Endothelial cell (in vitro differentiated cells): ENCODE results near the gene WDR4. TPM values are rescaled to one million over a fixed set of nuclear protein-coding genes. Genes with fewer than 3 reads are reported as not detected.
A peak's percentile ranks its signal among the peaks of the same experiment; 100 is the strongest.
"Not testable (repeated sequence)": the region's sequence is repeated elsewhere in the genome, so short reads cannot be mapped to it uniquely, and the experiment has no call there.

Experiments
- DNase-seq: peaks from one replicate; pipeline ENCODE4 v3.0.0; 2021; ENCODE audit warnings: low spot score
- H3K27ac Mint-ChIP-seq: one replicate; pipeline ENCODE4 v1.8.0; 2021; ENCODE audit warnings: mixed read lengths, inconsistent platforms; ENCODE audit not compliant: unreplicated experiment
- H3K27me3 Mint-ChIP-seq: one replicate; pipeline ENCODE4 v1.8.0; 2021; ENCODE audit warnings: mild to moderate bottlenecking, moderate library complexity, mixed read lengths, inconsistent platforms; ENCODE audit not compliant: unreplicated experiment
- H3K36me3 Mint-ChIP-seq: one replicate; pipeline ENCODE4 v1.8.0; 2021; ENCODE audit warnings: mild to moderate bottlenecking, low read depth, mixed read lengths, inconsistent platforms; ENCODE audit not compliant: unreplicated experiment
- H3K4me1 Mint-ChIP-seq: one replicate; pipeline ENCODE4 v1.8.0; 2021; ENCODE audit warnings: mild to moderate bottlenecking, mixed read lengths, inconsistent platforms; ENCODE audit not compliant: unreplicated experiment
- H3K4me3 Mint-ChIP-seq: one replicate; pipeline ENCODE4 v1.8.0; 2021; ENCODE audit warnings: mild to moderate bottlenecking, mixed read lengths, inconsistent platforms; ENCODE audit not compliant: unreplicated experiment
- H3K9me3 Mint-ChIP-seq: one replicate; pipeline ENCODE4 v1.8.0; 2021; ENCODE audit warnings: mixed read lengths, inconsistent platforms; ENCODE audit not compliant: unreplicated experiment
- total RNA-seq: library from RNA; stranded (reverse); fragmentation: NEBNext Ultra II Directional; extraction: Animal tissue kit (Norgen Biotek cat#: 25700); gene quantifications from one replicate; pipeline ENCODE4 v1.2.1, GENCODE V29; 2021; ENCODE audit not compliant: unreplicated experiment
- TF ChIP-seq, protein P1 (sequence below): fragments of 200-600 bp; sonication (generic); IDR thresholded peaks from one replicate; pipeline ENCODE4 v1.5.0; 2021; ENCODE audit warnings: antibody characterized with exemption; ENCODE audit not compliant: unreplicated experiment

Gene WDR4
- total RNA-seq, 1 donor from 2014 or later = 14.3 TPM

DNA sequence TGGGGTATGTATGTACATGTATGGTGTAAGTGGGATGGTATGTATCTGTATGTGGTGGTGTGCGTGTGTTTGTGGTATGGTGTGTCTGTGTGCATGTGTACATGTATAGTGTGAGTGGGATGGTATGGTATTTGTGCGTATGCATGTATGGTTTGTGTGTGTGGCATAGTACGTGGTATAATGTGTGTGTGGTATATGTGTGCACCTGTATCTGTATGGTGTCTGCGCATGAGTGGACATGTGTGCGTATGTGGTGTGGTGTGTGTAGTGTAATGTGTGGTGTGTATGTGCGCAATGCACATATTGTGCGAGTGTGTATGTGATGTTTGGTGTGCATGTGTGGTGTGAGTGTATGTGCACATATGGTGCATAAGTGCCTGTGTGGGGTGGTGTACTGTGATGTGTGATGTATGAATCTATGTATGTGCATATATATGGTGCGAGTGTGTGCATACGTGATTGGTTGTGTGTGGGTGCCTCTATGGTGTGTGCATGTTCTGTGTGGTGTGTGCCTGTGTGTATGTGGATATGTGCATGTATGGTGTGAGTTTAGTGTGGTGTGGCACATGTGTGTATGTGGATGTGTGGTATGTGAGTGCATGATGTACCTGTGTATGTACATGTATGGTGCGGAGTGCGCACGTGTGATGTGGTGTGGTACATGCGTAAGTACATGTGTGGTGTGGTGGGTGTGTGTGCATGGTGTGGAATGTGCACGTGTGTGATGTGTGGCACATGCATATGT, 38.8 kb downstream of the WDR4 start:
- Mint-ChIP-seq H3K27ac (no peak overlapping the region), H3K4me3 (no peak overlapping the region), H3K27me3 (peaks cover 9% of the 10 kb centered on the region), H3K4me1 (peaks cover 5% of the 10 kb centered on the region), H3K9me3 (no peaks in the 10 kb centered on the region), H3K36me3 (peaks cover 19% of the 10 kb centered on the region)
- no peak for DNase-seq
- TF ChIP-seq, protein P1, sequence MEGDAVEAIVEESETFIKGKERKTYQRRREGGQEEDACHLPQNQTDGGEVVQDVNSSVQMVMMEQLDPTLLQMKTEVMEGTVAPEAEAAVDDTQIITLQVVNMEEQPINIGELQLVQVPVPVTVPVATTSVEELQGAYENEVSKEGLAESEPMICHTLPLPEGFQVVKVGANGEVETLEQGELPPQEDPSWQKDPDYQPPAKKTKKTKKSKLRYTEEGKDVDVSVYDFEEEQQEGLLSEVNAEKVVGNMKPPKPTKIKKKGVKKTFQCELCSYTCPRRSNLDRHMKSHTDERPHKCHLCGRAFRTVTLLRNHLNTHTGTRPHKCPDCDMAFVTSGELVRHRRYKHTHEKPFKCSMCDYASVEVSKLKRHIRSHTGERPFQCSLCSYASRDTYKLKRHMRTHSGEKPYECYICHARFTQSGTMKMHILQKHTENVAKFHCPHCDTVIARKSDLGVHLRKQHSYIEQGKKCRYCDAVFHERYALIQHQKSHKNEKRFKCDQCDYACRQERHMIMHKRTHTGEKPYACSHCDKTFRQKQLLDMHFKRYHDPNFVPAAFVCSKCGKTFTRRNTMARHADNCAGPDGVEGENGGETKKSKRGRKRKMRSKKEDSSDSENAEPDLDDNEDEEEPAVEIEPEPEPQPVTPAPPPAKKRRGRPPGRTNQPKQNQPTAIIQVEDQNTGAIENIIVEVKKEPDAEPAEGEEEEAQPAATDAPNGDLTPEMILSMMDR = no peak

DNA sequence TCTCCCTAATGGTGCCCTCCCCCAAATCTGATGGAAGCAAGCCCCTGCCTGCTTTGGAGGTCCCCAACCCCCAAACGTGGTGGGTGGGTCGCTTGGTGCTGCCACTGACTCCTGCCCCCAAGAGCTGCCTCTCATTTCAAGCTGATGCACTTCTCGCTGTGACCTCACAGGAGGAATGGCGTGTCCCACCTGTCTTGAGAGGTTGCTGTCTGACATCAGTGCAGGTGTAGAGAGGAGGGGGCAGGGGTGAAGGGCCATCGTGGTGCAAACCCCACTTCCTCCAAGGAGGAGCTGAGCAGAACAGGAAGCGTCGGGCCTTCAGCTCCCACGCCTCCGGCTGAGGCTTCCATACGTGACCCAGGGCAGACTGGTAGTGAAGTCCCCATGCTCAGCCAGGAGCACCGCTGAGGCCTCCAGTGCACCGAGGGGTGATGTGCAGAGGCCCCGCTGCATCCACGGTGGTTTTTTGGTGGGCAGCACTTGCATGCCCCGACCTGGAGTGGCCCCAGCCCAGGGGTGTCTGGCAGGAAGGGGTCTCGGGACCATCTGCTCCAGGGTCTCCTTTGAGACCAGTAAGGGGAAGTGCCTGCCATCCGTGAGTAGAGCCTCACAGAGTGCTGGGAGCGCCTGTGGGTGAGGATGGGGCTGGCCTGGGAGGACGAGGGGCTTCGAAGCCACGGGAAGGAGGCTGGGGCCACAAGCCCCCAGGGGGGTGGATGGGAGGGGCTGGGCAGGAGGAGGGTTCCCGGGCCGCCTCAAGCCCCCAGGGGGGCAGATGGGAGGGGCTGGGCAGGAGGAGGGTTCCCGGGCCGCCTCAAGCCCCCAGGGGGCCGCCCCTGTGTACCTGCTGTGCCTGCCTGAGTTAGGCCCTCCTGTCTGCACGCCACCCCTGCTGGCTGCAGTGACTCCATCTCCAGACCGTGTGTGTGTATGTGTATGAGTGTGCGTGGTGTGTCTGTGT, 39.8 kb downstream of the WDR4 start:
- Mint-ChIP-seq H3K27me3 (peaks cover 5% of the 10 kb centered on the region), H3K4me1 (peaks cover 5% of the 10 kb centered on the region), H3K4me3 (no peak overlapping the region), H3K9me3 (no peaks in the 10 kb centered on the region), H3K36me3 (peaks cover 11% of the 10 kb centered on the region), H3K27ac (no peak overlapping the region)
- DNase-seq = no peak
- TF ChIP-seq, protein P1 = no peak

DNA sequence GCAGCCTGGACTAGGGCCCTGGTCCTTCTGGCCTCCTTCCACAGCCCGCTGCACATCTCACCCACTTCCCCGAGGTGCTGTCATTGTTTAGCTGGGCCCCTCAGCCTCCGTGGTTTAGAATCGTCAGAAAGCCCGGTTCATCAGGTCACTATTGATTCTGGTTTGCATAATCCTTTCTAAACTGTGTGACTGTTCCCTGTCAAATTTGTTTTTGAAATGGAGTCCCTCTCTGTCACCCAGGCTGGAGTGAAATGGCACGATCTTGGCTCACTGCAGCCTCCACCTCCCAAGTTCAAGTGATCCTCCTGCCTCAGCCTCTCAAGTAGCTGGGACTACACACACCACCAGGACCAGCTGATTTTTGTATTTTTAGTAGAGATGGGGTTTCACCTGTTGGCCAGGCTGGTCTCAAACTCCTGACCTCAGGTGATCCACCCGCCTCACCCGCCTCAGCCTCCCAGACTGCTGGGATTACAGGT, 41.1 kb downstream of the WDR4 start:
- H3K36me3 Mint-ChIP-seq, H3K4me1 Mint-ChIP-seq, DNase-seq, H3K9me3 Mint-ChIP-seq, H3K27me3 Mint-ChIP-seq, H3K4me3 Mint-ChIP-seq: not testable (repeated sequence)
- peak overlapping the region; percentile 31 for H3K27ac Mint-ChIP-seq

DNA sequence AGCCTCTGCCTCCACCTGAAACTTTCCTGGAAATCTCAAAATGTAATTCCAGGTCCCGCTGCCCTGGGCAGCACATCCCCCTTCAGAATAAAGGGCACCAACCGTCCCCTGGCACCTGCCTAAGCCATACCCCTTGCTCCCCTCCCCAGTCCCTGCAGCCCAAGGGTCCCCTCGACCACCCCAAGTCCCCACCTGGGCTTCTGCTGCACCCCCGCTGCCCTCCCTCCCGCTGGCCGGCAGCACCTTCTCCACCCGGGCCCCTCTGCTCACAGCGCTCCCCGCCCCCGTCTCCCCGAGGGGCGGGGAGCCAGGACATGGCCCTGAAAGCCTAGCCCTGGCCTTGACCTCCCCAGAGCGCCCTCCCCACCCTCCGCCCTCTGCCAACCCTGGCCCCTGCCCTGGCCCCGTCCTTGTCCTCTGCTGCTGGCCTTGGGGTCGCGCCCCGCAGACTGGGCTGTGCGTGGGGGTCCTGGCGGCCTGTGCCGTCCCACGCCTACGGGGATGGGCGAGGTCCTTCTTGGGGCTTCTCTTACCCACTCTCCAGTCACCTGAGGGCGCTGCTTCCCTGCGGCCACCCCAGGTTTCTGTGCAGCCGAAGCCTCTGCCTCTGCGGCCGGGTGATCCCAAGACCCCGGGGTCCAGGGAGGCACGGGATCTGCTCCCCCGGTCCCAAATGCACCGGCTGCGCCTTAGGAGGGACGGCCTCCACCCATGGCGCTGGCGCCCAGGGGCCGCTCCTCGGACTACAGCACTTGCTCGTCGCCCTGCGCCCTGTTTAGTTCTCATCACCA, 41.7 kb downstream of the WDR4 start:
- no peak overlapping the region for H3K27ac Mint-ChIP-seq
- H3K4me3 Mint-ChIP-seq = no peak overlapping the region
- TF ChIP-seq, protein P1 = no peak
- no peaks in the 10 kb centered on the region for H3K9me3 Mint-ChIP-seq
- no peak for DNase-seq
- H3K36me3 Mint-ChIP-seq = no peaks in the 10 kb centered on the region
- peaks cover 9% of the 10 kb centered on the region for H3K27me3 Mint-ChIP-seq
- peaks cover 14% of the 10 kb centered on the region for H3K4me1 Mint-ChIP-seq

DNA sequence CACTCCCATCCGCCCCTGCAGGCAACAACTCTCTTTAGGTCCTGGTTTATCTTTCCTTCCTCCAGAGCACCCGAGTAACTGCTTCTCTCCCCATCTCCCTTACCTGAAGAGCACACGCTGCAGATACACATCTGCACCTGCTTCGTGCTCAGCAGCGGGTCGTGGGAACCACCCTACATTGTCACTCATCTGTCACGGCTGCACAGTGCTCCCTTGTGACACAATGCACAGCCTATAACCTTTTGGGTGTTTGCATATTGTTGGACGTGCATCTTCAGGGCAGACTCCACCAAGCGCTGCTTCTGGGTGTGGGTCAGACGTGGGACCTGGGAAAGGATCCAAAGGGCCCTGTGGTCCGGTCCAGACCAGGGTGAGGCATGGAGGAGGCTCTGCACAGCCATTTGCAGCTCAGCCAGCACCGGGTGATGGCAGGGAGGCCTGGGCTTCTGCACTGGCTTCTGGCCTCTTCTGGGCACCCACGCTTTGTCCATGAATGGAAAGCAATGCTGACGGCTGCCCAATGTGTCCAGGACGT, 42.5 kb downstream of the WDR4 start:
- DNase-seq = no peak
- peaks cover 16% of the 10 kb centered on the region for H3K4me1 Mint-ChIP-seq
- TF ChIP-seq, protein P1 = no peak
- no peaks in the 10 kb centered on the region for H3K9me3 Mint-ChIP-seq
- H3K36me3 Mint-ChIP-seq = no peaks in the 10 kb centered on the region
- no peak overlapping the region for H3K27ac Mint-ChIP-seq
- peak overlapping the region; percentile 0 for H3K4me3 Mint-ChIP-seq
- peaks cover 9% of the 10 kb centered on the region for H3K27me3 Mint-ChIP-seq
